ENCODE measurements around the gene PCNX4.

The PCNX4 gene

GRCh38 chr14:60199321-60199720 is 107.6 kb downstream of the PCNX4 start:
- H3K4me3 ChIP-seq (ENCODE audit: control insufficient read depth, low read depth, low read length) = no peak overlapping the region
- no peak for TF ChIP-seq CTCF (conservative IDR thresholded peaks at IDR 0.05; ENCODE audit: control insufficient read depth, insufficient read depth, low read depth, low read length)
- no peak for DNase-seq (ENCODE audit: low read depth)

GRCh38 chr14:60204104-60204842 is 112.5 kb downstream of the PCNX4 start:
- no peak for DNase-seq (ENCODE audit: low read depth)
- no peak overlapping the region for H3K4me3 ChIP-seq (ENCODE audit: control insufficient read depth, low read depth, low read length)
- no peak for TF ChIP-seq CTCF (conservative IDR thresholded peaks at IDR 0.05; ENCODE audit: control insufficient read depth, insufficient read depth, low read depth, low read length)

DNA sequence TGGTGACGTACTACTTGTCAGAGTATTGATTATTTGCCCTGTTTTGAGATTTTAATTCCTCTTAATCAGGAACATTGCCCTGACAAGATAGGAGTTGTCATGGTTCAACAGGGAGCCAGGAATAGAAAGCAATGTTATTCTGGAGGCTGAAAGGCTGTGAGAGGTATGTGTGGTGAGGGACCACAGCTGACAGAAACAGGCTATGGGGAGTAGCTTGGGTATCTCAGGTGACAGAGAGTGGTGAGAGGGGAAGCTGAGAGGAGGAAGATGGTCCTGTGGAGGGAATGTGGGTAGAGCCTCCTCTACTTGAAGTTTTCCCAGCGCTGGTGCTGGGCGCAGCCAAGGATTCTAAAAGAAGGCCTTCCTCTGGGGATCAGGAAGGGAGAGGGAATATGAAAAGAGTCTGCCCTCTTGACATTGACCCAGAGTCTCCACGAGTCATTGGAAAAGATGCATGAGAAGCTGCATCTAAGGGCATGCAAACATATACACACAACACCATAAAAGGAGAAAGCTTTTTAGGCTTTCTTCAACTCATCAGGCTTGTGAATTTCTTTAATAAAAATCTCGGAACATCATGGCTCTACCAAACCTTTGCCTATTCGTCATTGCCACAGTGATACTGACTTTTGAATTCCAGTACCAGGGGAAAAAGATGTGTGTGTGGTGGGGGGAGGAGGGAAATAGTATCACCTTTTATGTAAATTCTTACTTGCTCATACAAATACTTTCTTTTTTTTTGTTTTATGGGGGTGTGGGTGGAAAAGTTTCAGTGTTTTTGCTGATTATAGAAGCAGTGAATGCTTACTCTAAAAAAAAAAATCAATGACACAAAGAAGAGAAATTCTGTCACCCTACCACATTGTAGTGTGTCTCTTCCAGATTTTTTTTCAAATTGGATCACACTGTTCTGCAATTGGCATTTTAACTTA is 113.4 kb downstream of the PCNX4 start:
- no peak for DNase-seq (ENCODE audit: low read depth)
- H3K4me3 ChIP-seq (ENCODE audit: control insufficient read depth, low read depth, low read length) = no peak overlapping the region
- no peak for TF ChIP-seq CTCF (conservative IDR thresholded peaks at IDR 0.05; ENCODE audit: control insufficient read depth, insufficient read depth, low read depth, low read length)

- no peak for DNase-seq (ENCODE audit: low read depth)
- no peak for TF ChIP-seq CTCF (conservative IDR thresholded peaks at IDR 0.05; ENCODE audit: control insufficient read depth, insufficient read depth, low read depth, low read length)
- H3K4me3 ChIP-seq (ENCODE audit: control insufficient read depth, low read depth, low read length) = no peak overlapping the region
Measured at GRCh38 chr14:60206249-60206670, 114.5 kb downstream of the PCNX4 start.

DNA sequence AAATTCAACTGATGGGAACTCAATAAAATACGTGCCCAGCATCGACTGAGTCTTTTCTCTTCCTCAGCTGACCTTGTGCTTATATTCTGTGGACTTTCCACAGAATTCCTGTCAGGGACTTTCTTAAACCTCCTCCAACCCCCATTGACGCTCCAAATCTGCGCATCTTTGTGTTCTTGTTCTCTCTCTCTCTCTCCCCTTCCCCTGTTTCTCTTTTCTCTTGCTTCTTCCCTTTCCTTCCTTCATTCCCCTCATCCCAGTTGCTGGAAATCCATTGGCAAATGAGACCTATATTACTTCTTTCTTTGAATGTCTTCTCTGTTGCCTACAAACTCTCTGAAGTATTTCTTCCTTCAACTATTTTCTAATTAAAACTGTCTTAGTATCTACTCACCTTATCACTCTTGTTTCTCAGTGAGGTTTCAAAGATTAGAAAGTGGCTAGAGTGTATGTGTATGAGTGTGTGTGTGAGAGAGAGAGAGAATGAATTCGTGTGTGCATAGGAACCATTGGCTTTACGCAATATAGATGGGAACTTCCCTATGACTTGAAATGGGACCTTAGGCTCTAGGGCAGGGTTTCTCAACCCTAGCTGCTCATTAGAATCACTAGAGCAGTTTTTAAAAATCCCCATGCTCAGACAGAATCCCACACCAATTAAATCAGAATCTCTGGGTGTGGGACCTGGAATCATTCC is 115.3 kb downstream of the PCNX4 start:
- DNase-seq (ENCODE audit: low read depth) = no peak
- H3K4me3 ChIP-seq (ENCODE audit: control insufficient read depth, low read depth, low read length) = no peak overlapping the region
- TF ChIP-seq CTCF (conservative IDR thresholded peaks at IDR 0.05; ENCODE audit: control insufficient read depth, insufficient read depth, low read depth, low read length) = no peak

DNA sequence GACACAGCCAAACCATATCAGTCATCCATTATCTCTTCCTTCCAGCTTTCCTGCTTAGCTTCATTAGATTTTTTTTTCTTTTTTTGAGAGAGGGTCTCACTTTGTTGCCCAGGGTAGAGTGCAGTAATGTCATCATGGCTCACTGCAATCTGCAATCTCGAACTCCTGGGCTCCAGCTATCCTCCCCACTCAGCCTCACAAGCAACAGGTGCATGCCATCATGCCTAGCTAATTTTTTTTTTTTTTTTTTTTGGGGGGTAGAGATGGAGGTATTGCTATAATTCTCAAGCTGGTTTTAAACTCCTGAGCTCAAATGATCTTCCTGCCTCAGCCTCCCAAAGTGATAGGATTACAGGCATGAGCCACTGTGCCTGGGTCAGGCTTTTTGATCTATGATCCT is 119.0 kb downstream of the PCNX4 start:
- H3K4me3 ChIP-seq (ENCODE audit: control insufficient read depth, low read depth, low read length) = no peak overlapping the region
- DNase-seq (ENCODE audit: low read depth) = no peak
- no peak for TF ChIP-seq CTCF (conservative IDR thresholded peaks at IDR 0.05; ENCODE audit: control insufficient read depth, insufficient read depth, low read depth, low read length)

Measured in fibroblast of mammary gland (primary cell).